Regular cardiac myocyte (primary cell): ENCODE data around the gene PILRB. TPM values are rescaled to one million over a fixed set of nuclear protein-coding genes. Genes with fewer than 3 reads are reported as not detected.

Experiments used
- total RNA-seq: library from RNA; depleted of rRNA; stranded (reverse); fragments of >200 nt; gene quantifications from 2 replicates; pipeline ENCODE4 v1.2.3, GENCODE V29; 2014

PILRB gene
- 5.8 and 6.2 TPM in 2 replicates for total RNA-seq

GRCh38 chr7:100358027-100358856, at the start of gene PILRB:
TSS of gene PILRB (plus strand) at chr7:100358117. CDS start at chr7:100358303, 186 bp downstream.

GRCh38 chr7:100373261-100373831, 15.4 kb downstream of the PILRB start, which contains the start of gene PILRA:
TSS of gene PILRA (plus strand) at chr7:100373487. CDS start at chr7:100373657, 170 bp downstream.

Other genes with a start within 250 kb of the PILRB start
- 33.0 and 51.6 TPM in 2 replicates for gene TAF6, start 238.8 kb upstream of the PILRB start, total RNA-seq
- 39.9 and 57.2 TPM in 2 replicates for gene CNPY4, start 238.5 kb upstream of the PILRB start, total RNA-seq
- gene MBLAC1, start 231.2 kb upstream of the PILRB start, total RNA-seq, result 2.5 and 4.2 TPM in 2 replicates
- 71.7 and 78.1 TPM in 2 replicates for gene LAMTOR4, start 209.2 kb upstream of the PILRB start, total RNA-seq
- 2.8 and 6.9 TPM in 2 replicates for gene TRAPPC14, start 199.4 kb upstream of the PILRB start, total RNA-seq
- gene GAL3ST4, start 189.5 kb upstream of the PILRB start, total RNA-seq, result 1.5 and 3.1 TPM in 2 replicates
- gene GPC2, start 180.7 kb upstream of the PILRB start, total RNA-seq, result 2.1 and 3.1 TPM in 2 replicates
- 1.1 and 4.8 TPM in 2 replicates for gene STAG3, start 180.2 kb upstream of the PILRB start, total RNA-seq
- 0.19 TPM in 1 of 2 replicates, not detected in the other for gene PVRIG, start 138.2 kb upstream of the PILRB start, total RNA-seq
- gene SPDYE3, start 50.4 kb upstream of the PILRB start, total RNA-seq, result not detected in 2 replicates
- under 0.01 and 0.28 TPM in 2 replicates for gene PILRA, start 15.4 kb downstream of the PILRB start, total RNA-seq
- 1.7 and 1.9 TPM in 2 replicates for gene ZCWPW1, start 70.6 kb downstream of the PILRB start, total RNA-seq
- 16.3 and 26.6 TPM in 2 replicates for gene MEPCE, start 71.7 kb downstream of the PILRB start, total RNA-seq
- gene PPP1R35, start 78.4 kb downstream of the PILRB start, total RNA-seq, result 19.2 and 30.3 TPM in 2 replicates
- gene SPACDR, start 106.1 kb downstream of the PILRB start, total RNA-seq, result 0.19 and 1.7 TPM in 2 replicates
- 13.2 and 17.1 TPM in 2 replicates for gene TSC22D4, start 121.1 kb downstream of the PILRB start, total RNA-seq
- 0.19 and 0.85 TPM in 2 replicates for gene NYAP1, start 125.8 kb downstream of the PILRB start, total RNA-seq
- gene AGFG2, start 181.1 kb downstream of the PILRB start, total RNA-seq, result 3.7 and 9.2 TPM in 2 replicates
- not detected in 2 replicates for gene SAP25, start 215.8 kb downstream of the PILRB start, total RNA-seq
- 12.7 TPM in 2 replicates for gene LRCH4, start 228.0 kb downstream of the PILRB start, total RNA-seq
- 0.28 and 0.77 TPM in 2 replicates for gene FBXO24, start 228.2 kb downstream of the PILRB start, total RNA-seq
- 24.2 and 39.5 TPM in 2 replicates for gene PCOLCE, start 244.2 kb downstream of the PILRB start, total RNA-seq